ENCODE data around the gene PRKG1. TPM values are rescaled to one million over a fixed set of nuclear protein-coding genes. Genes with fewer than 3 reads are reported as not detected.
"Not testable (repeated sequence)": the region's sequence is repeated elsewhere in the genome, so short reads cannot be mapped to it uniquely, and the experiment has no call there.

PRKG1 gene
- total RNA-seq, 2 donors from 2014 or later, result 1.3 to 2.7 TPM

DNA sequence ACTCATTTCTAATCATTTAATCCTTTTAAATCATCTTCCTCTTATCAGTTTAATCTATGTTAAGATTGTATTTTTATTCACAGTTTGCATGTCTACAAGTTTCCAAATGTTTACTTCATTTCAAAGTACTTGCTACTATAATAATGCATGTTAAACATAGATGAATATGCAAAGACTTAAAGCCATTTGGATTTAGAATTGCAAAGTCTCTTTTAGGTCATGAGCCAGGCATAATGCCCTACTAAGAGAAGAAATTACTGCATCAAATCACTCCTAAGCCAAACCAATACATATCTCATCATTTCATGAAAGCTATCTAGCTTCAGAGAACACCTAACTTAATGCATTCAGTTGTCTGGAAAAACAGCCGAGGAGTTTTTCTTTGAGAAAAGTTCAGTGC lies 266.1 kb downstream of the PRKG1 start:
- H3K4me1 ChIP-seq (ENCODE audit: control insufficient read depth, insufficient read depth, low read length), result no peaks in the 10 kb centered on the region
- WGBS, 2 experiments (ENCODE audit: insufficient coverage in 1 of 2, insufficient read length in 1 of 2), result 90% methylated on average over 1 of the region's 1 CpG; no CpG with 5 or more reads in 1 of the 2 experiments
- Mint-ChIP-seq H3K27me3 (ENCODE audit: insufficient read depth) (no peaks in the 10 kb centered on the region), H3K27ac (no peak overlapping the region), H3K36me3 (ENCODE audit: low read depth) (no peaks in the 10 kb centered on the region), H3K4me1 (no peaks in the 10 kb centered on the region), H3K4me3 (no peak overlapping the region), H3K9me3 (no peaks in the 10 kb centered on the region)
- peaks cover 11% of the 10 kb centered on the region for H3K27me3 ChIP-seq (ENCODE audit: control insufficient read depth, insufficient read depth, low read length, poor library complexity, severe bottlenecking)
- no peak overlapping the region for H3K9ac ChIP-seq (ENCODE audit: extremely low read depth, low read length, poor library complexity, severe bottlenecking)
- no peaks in the 10 kb centered on the region for H3K9me3 ChIP-seq (ENCODE audit: control insufficient read depth, low read length)
- TF ChIP-seq, protein P1, sequence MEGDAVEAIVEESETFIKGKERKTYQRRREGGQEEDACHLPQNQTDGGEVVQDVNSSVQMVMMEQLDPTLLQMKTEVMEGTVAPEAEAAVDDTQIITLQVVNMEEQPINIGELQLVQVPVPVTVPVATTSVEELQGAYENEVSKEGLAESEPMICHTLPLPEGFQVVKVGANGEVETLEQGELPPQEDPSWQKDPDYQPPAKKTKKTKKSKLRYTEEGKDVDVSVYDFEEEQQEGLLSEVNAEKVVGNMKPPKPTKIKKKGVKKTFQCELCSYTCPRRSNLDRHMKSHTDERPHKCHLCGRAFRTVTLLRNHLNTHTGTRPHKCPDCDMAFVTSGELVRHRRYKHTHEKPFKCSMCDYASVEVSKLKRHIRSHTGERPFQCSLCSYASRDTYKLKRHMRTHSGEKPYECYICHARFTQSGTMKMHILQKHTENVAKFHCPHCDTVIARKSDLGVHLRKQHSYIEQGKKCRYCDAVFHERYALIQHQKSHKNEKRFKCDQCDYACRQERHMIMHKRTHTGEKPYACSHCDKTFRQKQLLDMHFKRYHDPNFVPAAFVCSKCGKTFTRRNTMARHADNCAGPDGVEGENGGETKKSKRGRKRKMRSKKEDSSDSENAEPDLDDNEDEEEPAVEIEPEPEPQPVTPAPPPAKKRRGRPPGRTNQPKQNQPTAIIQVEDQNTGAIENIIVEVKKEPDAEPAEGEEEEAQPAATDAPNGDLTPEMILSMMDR (conservative IDR thresholded peaks at IDR 0.05), result no peak
- no peak for DNase-seq
- H3K36me3 ChIP-seq (ENCODE audit: control insufficient read depth, insufficient read depth, low read length), result no peaks in the 10 kb centered on the region
- no peak overlapping the region for H3K4me3 ChIP-seq (ENCODE audit: low read length)
- no peak overlapping the region for H3K27ac ChIP-seq (ENCODE audit: low read depth, low read length)

DNA sequence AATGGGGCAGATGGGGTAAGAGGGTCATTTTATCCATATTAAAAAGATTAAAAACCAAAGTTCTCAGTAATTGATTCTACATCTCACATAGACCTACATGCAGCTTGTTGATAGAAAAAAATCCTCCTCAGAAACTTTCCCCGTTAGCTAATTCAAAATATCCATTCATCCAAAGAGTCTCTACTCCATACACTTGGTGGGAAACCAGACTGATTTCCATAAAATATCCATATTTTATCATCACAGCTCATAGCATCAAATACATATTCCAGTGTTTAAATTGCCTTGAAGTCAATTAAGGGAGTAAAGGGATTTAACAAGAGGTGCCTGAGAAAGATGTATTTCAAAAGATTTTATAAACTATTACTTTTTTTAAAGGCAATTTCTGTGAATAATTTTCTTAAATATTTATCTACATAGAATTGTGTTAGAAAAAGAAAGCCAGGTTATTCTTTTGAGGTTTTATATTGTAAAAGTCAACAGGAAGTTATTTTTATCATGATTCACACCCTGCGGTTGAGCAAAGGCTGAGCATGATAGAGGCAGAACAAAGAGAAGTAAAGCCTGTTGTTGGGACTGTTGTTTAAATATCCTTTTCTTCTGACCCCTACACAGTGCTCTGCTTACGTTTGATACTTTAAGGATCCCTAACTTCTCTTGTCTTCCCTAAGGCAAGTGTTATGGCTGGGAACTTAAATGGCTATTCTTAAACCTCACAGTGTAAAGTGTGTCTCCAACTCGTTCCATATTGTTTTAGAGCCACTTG lies 266.7 kb downstream of the PRKG1 start:
- H3K4me1 Mint-ChIP-seq, result no peaks in the 10 kb centered on the region
- H3K36me3 Mint-ChIP-seq (ENCODE audit: low read depth), result no peaks in the 10 kb centered on the region
- no peak overlapping the region for H3K9ac ChIP-seq (ENCODE audit: extremely low read depth, low read length, poor library complexity, severe bottlenecking)
- whole genome bisulfite sequencing, 2 experiments (ENCODE audit: insufficient coverage in 1 of 2, insufficient read length in 1 of 2), result 80 to 100% methylated on average over 3 to 4 of the region's 4 CpGs
- H3K9me3 ChIP-seq (ENCODE audit: control insufficient read depth, low read length), result no peaks in the 10 kb centered on the region
- no peak for DNase-seq
- no peaks in the 10 kb centered on the region for H3K9me3 Mint-ChIP-seq
- no peaks in the 10 kb centered on the region for H3K36me3 ChIP-seq (ENCODE audit: control insufficient read depth, insufficient read depth, low read length)
- H3K27me3 ChIP-seq (ENCODE audit: control insufficient read depth, insufficient read depth, low read length, poor library complexity, severe bottlenecking), result peaks cover 11% of the 10 kb centered on the region
- H3K4me3 Mint-ChIP-seq, result no peak overlapping the region
- H3K4me1 ChIP-seq (ENCODE audit: control insufficient read depth, insufficient read depth, low read length), result no peaks in the 10 kb centered on the region
- no peaks in the 10 kb centered on the region for H3K27me3 Mint-ChIP-seq (ENCODE audit: insufficient read depth)
- H3K4me3 ChIP-seq (ENCODE audit: low read length), result no peak overlapping the region
- H3K27ac Mint-ChIP-seq, result no peak overlapping the region
- TF ChIP-seq, protein P1 (conservative IDR thresholded peaks at IDR 0.05), result no peak
- H3K27ac ChIP-seq (ENCODE audit: low read depth, low read length), result no peak overlapping the region

DNA sequence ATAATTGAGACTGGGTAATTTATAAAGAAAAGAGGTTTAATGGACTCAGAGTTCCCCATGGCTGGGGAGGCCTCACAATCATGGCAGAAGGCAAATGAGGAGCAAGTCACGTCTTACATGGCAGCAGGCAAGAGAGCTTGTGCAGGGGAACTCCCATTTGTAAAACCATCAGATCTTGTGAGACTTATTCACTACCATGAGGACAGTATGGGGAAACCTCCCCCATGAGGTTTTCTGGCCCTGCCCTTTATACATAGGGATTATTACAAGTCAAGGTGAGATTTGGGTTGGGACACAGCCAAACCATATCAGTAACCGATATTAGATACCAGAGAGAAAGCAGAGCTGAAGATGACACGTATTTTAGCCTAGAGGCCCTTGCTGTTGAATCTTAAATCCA lies 267.5 kb downstream of the PRKG1 start:
- not testable (repeated sequence) for DNase-seq; H3K36me3 Mint-ChIP-seq (ENCODE audit: low read depth); H3K27me3 Mint-ChIP-seq (ENCODE audit: insufficient read depth); H3K4me1 Mint-ChIP-seq; H3K9ac ChIP-seq (ENCODE audit: extremely low read depth, low read length, poor library complexity, severe bottlenecking); H3K9me3 ChIP-seq (ENCODE audit: control insufficient read depth, low read length); H3K4me1 ChIP-seq (ENCODE audit: control insufficient read depth, insufficient read depth, low read length); H3K27ac Mint-ChIP-seq; H3K9me3 Mint-ChIP-seq; H3K4me3 ChIP-seq (ENCODE audit: low read length); H3K36me3 ChIP-seq (ENCODE audit: control insufficient read depth, insufficient read depth, low read length); H3K27ac ChIP-seq (ENCODE audit: low read depth, low read length); H3K4me3 Mint-ChIP-seq
- 93 to 97% methylated on average over 2 to 3 of the region's 3 CpGs for WGBS, 2 experiments (ENCODE audit: insufficient coverage in 1 of 2, insufficient read length in 1 of 2)
- peaks cover 11% of the 10 kb centered on the region for H3K27me3 ChIP-seq (ENCODE audit: control insufficient read depth, insufficient read depth, low read length, poor library complexity, severe bottlenecking)
